Measurements from ENCODE around the gene ID3.

Gene ID3

GRCh38 chr1:23563755-23564374, 4.6 kb upstream of the ID3 start:
- H3K4me3 ChIP-seq (ENCODE audit: low read length): no peak overlapping the region
- no peak for TF ChIP-seq CTCF (conservative IDR thresholded peaks at IDR 0.05; ENCODE audit: low read length)
- DNase-seq (ENCODE audit: low read depth): no peak

- no peak overlapping the region for H3K4me3 ChIP-seq (ENCODE audit: low read length)
- TF ChIP-seq CTCF (conservative IDR thresholded peaks at IDR 0.05; ENCODE audit: low read length): no peak
- no peak for DNase-seq (ENCODE audit: low read depth)
Observed at GRCh38 chr1:23563003-23563402, 3.7 kb upstream of the ID3 start.

DNA sequence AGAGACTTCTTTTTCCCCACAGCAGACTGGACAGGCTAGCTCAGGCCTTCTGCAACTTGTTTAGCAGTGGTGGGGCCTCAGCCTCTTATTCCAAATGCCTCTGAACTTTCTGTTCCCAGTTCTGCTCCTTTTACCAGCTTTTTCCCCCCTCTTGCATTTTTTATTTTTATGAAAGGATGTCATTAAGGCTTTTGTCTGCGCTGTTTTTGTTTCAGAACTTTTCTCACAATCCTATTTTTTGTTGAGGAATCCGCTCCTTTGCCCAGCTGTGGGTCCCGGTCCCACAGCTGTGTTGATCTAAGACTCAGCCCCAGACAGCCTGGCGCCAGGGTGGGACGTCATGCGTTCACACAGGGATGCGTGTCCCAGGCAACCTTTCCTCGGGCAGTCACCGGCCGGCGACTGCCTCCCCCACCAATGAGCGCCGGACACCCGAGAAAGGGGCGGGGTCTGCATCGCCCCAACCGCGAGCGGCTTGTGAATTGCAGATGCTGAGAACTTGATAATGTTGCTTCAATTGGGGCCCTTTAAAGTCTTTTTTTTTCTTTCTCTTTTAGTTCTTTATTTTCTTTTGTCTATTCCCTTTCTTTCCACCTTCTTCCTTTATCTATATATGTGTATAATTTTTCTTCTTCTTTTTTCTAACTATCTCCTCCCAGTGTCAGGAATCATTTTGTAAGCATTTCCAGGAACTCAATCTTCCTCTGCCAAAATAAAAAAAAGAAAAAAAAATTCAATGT, 3.0 kb upstream of the ID3 start:
- peak overlapping the region; percentile 33 for H3K4me3 ChIP-seq (ENCODE audit: low read length)
- no peak for TF ChIP-seq CTCF (conservative IDR thresholded peaks at IDR 0.05; ENCODE audit: low read length)
- DNase-seq (ENCODE audit: low read depth): peak; percentile 97

- peak overlapping the region; percentile 33 for H3K4me3 ChIP-seq (ENCODE audit: low read length)
- no peak for TF ChIP-seq CTCF (conservative IDR thresholded peaks at IDR 0.05; ENCODE audit: low read length)
- peak; percentile 58 for DNase-seq (ENCODE audit: low read depth)
Observed at GRCh38 chr1:23561813-23562100, 2.5 kb upstream of the ID3 start.

DNA sequence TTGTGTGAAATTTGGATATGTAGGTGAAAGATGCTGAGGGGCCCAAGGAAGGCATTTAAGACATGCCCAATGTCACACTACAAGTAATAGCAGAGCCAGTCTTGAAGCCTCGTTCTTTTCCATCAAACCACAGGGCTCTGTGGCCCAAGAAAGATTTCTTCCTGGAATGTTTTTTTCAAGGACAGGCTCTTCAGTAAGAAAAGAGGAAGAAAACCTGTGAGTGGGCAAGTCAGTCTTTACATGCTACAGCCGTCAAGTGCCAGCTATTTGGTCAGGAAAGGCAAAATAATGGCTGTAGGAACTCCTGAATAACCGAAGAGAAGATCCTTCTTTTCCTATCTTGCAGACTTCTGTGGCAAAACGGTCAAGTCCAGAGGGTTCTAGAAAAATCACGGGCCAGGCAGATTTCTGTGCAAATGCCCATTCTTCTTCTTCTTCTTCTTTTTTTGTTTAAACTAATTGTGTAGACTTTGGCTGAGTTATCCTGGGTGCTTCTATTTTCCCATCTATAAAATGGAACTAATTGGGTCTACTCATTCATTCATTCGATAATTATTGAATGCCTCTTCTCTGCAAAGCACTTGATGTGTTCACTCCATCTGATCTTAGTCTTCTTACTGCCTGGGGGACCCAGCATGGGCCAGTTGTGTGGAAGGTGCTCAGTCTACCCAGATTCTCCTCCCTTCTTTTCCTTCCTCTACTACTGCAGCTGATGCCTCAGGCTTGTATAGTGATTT, 1.9 kb upstream of the ID3 start:
- no peak for DNase-seq (ENCODE audit: low read depth)
- H3K4me3 ChIP-seq (ENCODE audit: low read length): no peak overlapping the region

GRCh38 chr1:23559985-23560741, 862 bp upstream of the ID3 start:
- DNase-seq (ENCODE audit: low read depth): peak; percentile 84
- TF ChIP-seq CTCF (conservative IDR thresholded peaks at IDR 0.05; ENCODE audit: low read length): no peak
- peak overlapping the region; percentile 53 for H3K4me3 ChIP-seq (ENCODE audit: low read length)

More for the DNA sequence above, 1.9 kb upstream of the ID3 start:
- no peak for TF ChIP-seq CTCF (conservative IDR thresholded peaks at IDR 0.05; ENCODE audit: low read length)
